Endothelial cell of umbilical vein (primary cell): Measurements from ENCODE around the gene PARP8. TPM values are rescaled to one million over a fixed set of nuclear protein-coding genes. Genes with fewer than 3 reads are reported as not detected.

Source experiments
- BruUV-seq: library from RNA; stranded (reverse); fragments of 400-500 nt; replicated peaks from 2 replicates; lab custom pipeline; 2021; lab: Mats Ljungman, UMichigan
- CTCF ChIA-PET: fragments of 300-600, 350-600 bp; sonication (Branson Sonifier 250); formaldehyde crosslinking; loops from one replicate; lab custom pipeline; 2021; ENCODE audit warnings: antibody characterized with exemption, inconsistent platforms; lab: Charles Lee
- POLR2A ChIA-PET: fragments of 300-600, 350-600 bp; sonication (Branson Sonifier 250); formaldehyde crosslinking; loops from one replicate; lab custom pipeline; 2021; ENCODE audit warnings: antibody characterized with exemption, inconsistent platforms; lab: Charles Lee
- DNase-seq: peaks from one replicate; pipeline ENCODE4 v3.0.0-alpha.2; 2011; ENCODE audit warnings: low read depth, low spot score
- FAIRE-seq: peaks from 2 replicates; lab custom pipeline; 2011; peaks lifted over from hg19 to GRCh38; lab: Jason Lieb, UNC
- H2AFZ ChIP-seq: 2 replicates; pipeline ENCODE4 v1.6.0; 2012; ENCODE audit warnings: low read depth, low read length, control low read depth, inconsistent platforms
- H3K27ac ChIP-seq: 2 replicates; pipeline ENCODE4 v1.5.1; 2011; ENCODE audit warnings: low read depth, mild to moderate bottlenecking, control low read depth, low read length, moderate library complexity; ENCODE audit not compliant: insufficient read depth
- H3K27me3 ChIP-seq, 2 experiments: 2 replicates each; pipeline versions ENCODE4 v1.6.0 to v1.6.1; 2011; ENCODE audit warnings: low read length in 2 of 2, mixed read lengths in 1 of 2; ENCODE audit not compliant: control insufficient read depth in 2 of 2, insufficient read depth in 2 of 2
- H3K36me3 ChIP-seq, 2 experiments: 2 replicates in 1 of 2; 3 replicates in 1 of 2; pipeline ENCODE4 v1.5.1; 2011; ENCODE audit warnings: low read length in 2 of 2, mild to moderate bottlenecking in 1 of 2, moderate library complexity in 1 of 2; ENCODE audit not compliant: control insufficient read depth in 2 of 2, insufficient read depth in 2 of 2; ENCODE audit errors: extremely low read depth in 1 of 2
- H3K4me1 ChIP-seq: 3 replicates; pipeline ENCODE4 v1.5.1; 2011; ENCODE audit warnings: mild to moderate bottlenecking, low read length; ENCODE audit not compliant: control insufficient read depth, insufficient read depth; ENCODE audit errors: extremely low read depth
- H3K4me2 ChIP-seq: 2 replicates; pipeline ENCODE4 v1.6.1; 2011; ENCODE audit warnings: low read length, control low read depth, mixed read lengths; ENCODE audit not compliant: insufficient read depth
- H3K4me3 ChIP-seq, 3 experiments: fragments of 200-600 bp in 1 of 3; sonication (generic), shearing (Covaris generic) in 1 of 3; replicated peaks in 1 of 3; 2 replicates each; pipeline ENCODE4 v1.5.1; 2011 to 2016; ENCODE audit warnings: control low read depth in 3 of 3, low read length in 3 of 3, mild to moderate bottlenecking in 2 of 3, inconsistent platforms in 1 of 3, low read depth in 1 of 3, moderate library complexity in 1 of 3; ENCODE audit not compliant: insufficient read depth in 1 of 3
- H3K79me2 ChIP-seq: 2 replicates; pipeline ENCODE4 v1.6.0; 2012; ENCODE audit warnings: low read length, inconsistent platforms; ENCODE audit not compliant: control insufficient read depth, insufficient read depth
- H3K9ac ChIP-seq: replicated peaks from 2 replicates; pipeline ENCODE3; 2011; ENCODE audit warnings: low read length, control low read depth; ENCODE audit not compliant: insufficient read depth; ENCODE audit errors: extremely low read depth
- H3K9me1 ChIP-seq: replicated peaks from 3 replicates; pipeline ENCODE4 v1.6.0; 2011; ENCODE audit warnings: mild to moderate bottlenecking, low read length; ENCODE audit not compliant: control insufficient read depth, insufficient read depth; ENCODE audit errors: extremely low read depth
- H3K9me3 ChIP-seq: replicated peaks from 2 replicates; pipeline ENCODE4 v1.5.1; 2012; ENCODE audit warnings: low read length, inconsistent platforms; ENCODE audit not compliant: control insufficient read depth, insufficient read depth
- H4K20me1 ChIP-seq: replicated peaks from 2 replicates; pipeline ENCODE3; 2011; ENCODE audit warnings: mild to moderate bottlenecking, low read length; ENCODE audit not compliant: control insufficient read depth, insufficient read depth; ENCODE audit errors: extremely low read depth
- EZH2 ChIP-seq: IDR thresholded peaks from 2 replicates; pipeline ENCODE4 v1.6.1; 2012; ENCODE audit warnings: borderline replicate concordance, low read depth, mild to moderate bottlenecking, moderate library complexity, low read length, inconsistent platforms; ENCODE audit not compliant: severe bottlenecking
- GATA2 ChIP-seq: IDR thresholded peaks from 2 replicates; pipeline ENCODE4 v1.7.0; 2011; ENCODE audit warnings: low read depth, mild to moderate bottlenecking, moderate library complexity, mixed read lengths, low read length; ENCODE audit not compliant: insufficient read length, insufficient read depth
- MYC ChIP-seq: IDR thresholded peaks from one replicate; pipeline ENCODE4 v1.6.1; 2011; ENCODE audit warnings: mild to moderate bottlenecking, low read depth, low read length
- POLR2A ChIP-seq: IDR thresholded peaks from 2 replicates; pipeline ENCODE4 v1.6.1; 2012; ENCODE audit warnings: low read depth, mild to moderate bottlenecking, control low read depth, low read length
- POLR2AphosphoS5 ChIP-seq: IDR thresholded peaks from 2 replicates; pipeline ENCODE4 v1.6.1; 2012; ENCODE audit warnings: low read depth, mild to moderate bottlenecking, control low read depth, low read length, moderate library complexity; ENCODE audit not compliant: insufficient read depth
- dilution Hi-C: fragments of 300-500 bp; cut with MboI; formaldehyde crosslinking; loops from one replicate; pipeline ENCODE4 v1.15.0; 2019; ENCODE audit warnings: low sequenced_read_pairs; ENCODE audit not compliant: extremely low pct_ligation_motif_present
- intact Hi-C: fragments of 100-400 bp; cut with micrococcal nuclease; formaldehyde crosslinking; loops from one replicate; pipeline ENCODE4 v1.10.0; 2022
- polyA plus RNA-seq, 4 experiments: library from polyadenylated mRNA; depleted of rRNA in 3 of 4; stranded (reverse) in 3 of 4; unstranded in 1 of 4; fragments of >200 nt; gene quantifications; 2 replicates each; pipeline versions ENCODE4 v1.2.1 to v1.2.3, GENCODE V29; 2011 to 2012; ENCODE audit warnings: missing spikeins in 1 of 4
- total RNA-seq: library from RNA; stranded (reverse); gene quantifications from 2 replicates; pipeline ENCODE4 v1.2.3, GENCODE V29; 2021
- TF ChIP-seq, protein P1 (sequence below), 2 donors: IDR thresholded peaks; 1 replicate in 1 of 2; 2 replicates in 1 of 2; pipeline ENCODE4 v1.5.1; 2011; ENCODE audit warnings: low read length in 2 of 2, mild to moderate bottlenecking in 2 of 2, moderate library complexity in 2 of 2, control low read depth in 1 of 2, inconsistent platforms in 1 of 2, low read depth in 1 of 2; ENCODE audit not compliant: insufficient read depth in 1 of 2; ENCODE audit errors: extremely low read depth in 1 of 2
- TF ChIP-seq, protein P2 (sequence below): IDR thresholded peaks from 2 replicates; pipeline ENCODE4 v1.6.1; 2011; ENCODE audit not compliant: insufficient read depth, insufficient read length

The PARP8 gene
- total and polyA plus RNA-seq, 2 donors (not counting 3 experiments of a cell fraction or from before 2014, with no cell fraction given): 0.03 to 0.60 TPM

- Histone ChIP-seq H3K9me3 (no peaks in the 10 kb centered on the region), H3K79me2 (no peaks in the 10 kb centered on the region), H2AFZ (no peak overlapping the region), H4K20me1 (no peaks in the 10 kb centered on the region), H3K27me3 (no peaks in the 10 kb centered on the region), H3K4me3 (no peak overlapping the region), H3K36me3 (no peaks in the 10 kb centered on the region), H3K9ac (no peak overlapping the region), H3K9me1 (no peaks in the 10 kb centered on the region), H3K27ac (no peak overlapping the region), H3K4me1 (no peaks in the 10 kb centered on the region), H3K4me2 (no peak overlapping the region)
- dilution Hi-C loops: no loop called here
- no peak for DNase-seq
- no peak for TF ChIP-seq MYC
- TF ChIP-seq GATA2: no peak
- TF ChIP-seq, protein P1, sequence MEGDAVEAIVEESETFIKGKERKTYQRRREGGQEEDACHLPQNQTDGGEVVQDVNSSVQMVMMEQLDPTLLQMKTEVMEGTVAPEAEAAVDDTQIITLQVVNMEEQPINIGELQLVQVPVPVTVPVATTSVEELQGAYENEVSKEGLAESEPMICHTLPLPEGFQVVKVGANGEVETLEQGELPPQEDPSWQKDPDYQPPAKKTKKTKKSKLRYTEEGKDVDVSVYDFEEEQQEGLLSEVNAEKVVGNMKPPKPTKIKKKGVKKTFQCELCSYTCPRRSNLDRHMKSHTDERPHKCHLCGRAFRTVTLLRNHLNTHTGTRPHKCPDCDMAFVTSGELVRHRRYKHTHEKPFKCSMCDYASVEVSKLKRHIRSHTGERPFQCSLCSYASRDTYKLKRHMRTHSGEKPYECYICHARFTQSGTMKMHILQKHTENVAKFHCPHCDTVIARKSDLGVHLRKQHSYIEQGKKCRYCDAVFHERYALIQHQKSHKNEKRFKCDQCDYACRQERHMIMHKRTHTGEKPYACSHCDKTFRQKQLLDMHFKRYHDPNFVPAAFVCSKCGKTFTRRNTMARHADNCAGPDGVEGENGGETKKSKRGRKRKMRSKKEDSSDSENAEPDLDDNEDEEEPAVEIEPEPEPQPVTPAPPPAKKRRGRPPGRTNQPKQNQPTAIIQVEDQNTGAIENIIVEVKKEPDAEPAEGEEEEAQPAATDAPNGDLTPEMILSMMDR (IDR thresholded peaks at IDR 0.05; ENCODE audit: extremely low read depth in 1 of 2, insufficient read depth in 1 of 2, low read depth in 1 of 2, low read length in 2 of 2): no peak
- TF ChIP-seq EZH2: no peak
- TF ChIP-seq POLR2A: no peak
- TF ChIP-seq POLR2AphosphoS5: no peak
- TF ChIP-seq, protein P2, sequence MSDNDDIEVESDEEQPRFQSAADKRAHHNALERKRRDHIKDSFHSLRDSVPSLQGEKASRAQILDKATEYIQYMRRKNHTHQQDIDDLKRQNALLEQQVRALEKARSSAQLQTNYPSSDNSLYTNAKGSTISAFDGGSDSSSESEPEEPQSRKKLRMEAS: no peak
- POLR2A ChIA-PET: no interaction called here
- no peak for FAIRE-seq
- intact Hi-C loops: no loop called here
- CTCF ChIA-PET: no interaction called here
- BruUV-seq: no TSS peak
These were observed 148.1 kb downstream of the PARP8 start for GRCh38 chr5:50814556-50814955.
